Effector memory CD4-positive, alpha-beta T cell (primary cell): Measurements from ENCODE around the gene ACOT2.
"Not testable (repeated sequence)": the region's sequence is repeated elsewhere in the genome, so short reads cannot be mapped to it uniquely, and the experiment has no call there.

Source experiments
- DNase-seq, 3 donors: peaks; one replicate each; pipeline ENCODE4 v3.0.0-alpha.2; 2020
- H3K27ac ChIP-seq: 2 replicates; pipeline ENCODE4 v1.7.0; 2013; ENCODE audit warnings: mild to moderate bottlenecking, low read length, moderate library complexity; ENCODE audit not compliant: insufficient read depth, poor library complexity, severe bottlenecking
- H3K27me3 ChIP-seq: replicated peaks from 2 replicates; pipeline ENCODE4 v1.7.0; 2013; ENCODE audit warnings: mild to moderate bottlenecking, low read length; ENCODE audit not compliant: insufficient read depth, control insufficient read depth, poor library complexity, severe bottlenecking
- H3K36me3 ChIP-seq: 2 replicates; pipeline ENCODE4 v1.7.0; 2013; ENCODE audit warnings: mild to moderate bottlenecking, low read length, moderate library complexity; ENCODE audit not compliant: control insufficient read depth, insufficient read depth
- H3K4me1 ChIP-seq: 2 replicates; pipeline ENCODE4 v1.7.0; 2013; ENCODE audit warnings: low read length, mild to moderate bottlenecking; ENCODE audit not compliant: control insufficient read depth, insufficient read depth, poor library complexity, severe bottlenecking
- H3K4me3 ChIP-seq: 2 replicates; pipeline ENCODE4 v1.7.0; 2013; ENCODE audit warnings: low read length, low read depth, mild to moderate bottlenecking; ENCODE audit not compliant: insufficient read depth, poor library complexity, severe bottlenecking
- H3K9me3 ChIP-seq: 2 replicates; pipeline ENCODE4 v1.7.0; 2013; ENCODE audit warnings: mild to moderate bottlenecking, low read length, moderate library complexity; ENCODE audit not compliant: control insufficient read depth
- total RNA-seq, 3 donors: gene quantifications; one replicate each; lab custom pipeline; 2026; lab: John Stamatoyannopoulos, UW

ACOT2 gene, protein sequence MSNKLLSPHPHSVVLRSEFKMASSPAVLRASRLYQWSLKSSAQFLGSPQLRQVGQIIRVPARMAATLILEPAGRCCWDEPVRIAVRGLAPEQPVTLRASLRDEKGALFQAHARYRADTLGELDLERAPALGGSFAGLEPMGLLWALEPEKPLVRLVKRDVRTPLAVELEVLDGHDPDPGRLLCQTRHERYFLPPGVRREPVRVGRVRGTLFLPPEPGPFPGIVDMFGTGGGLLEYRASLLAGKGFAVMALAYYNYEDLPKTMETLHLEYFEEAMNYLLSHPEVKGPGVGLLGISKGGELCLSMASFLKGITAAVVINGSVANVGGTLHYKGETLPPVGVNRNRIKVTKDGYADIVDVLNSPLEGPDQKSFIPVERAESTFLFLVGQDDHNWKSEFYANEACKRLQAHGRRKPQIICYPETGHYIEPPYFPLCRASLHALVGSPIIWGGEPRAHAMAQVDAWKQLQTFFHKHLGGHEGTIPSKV
- 5.4 to 7.9 (median 6.8) reads per million in 3 donors for total RNA-seq

DNA sequence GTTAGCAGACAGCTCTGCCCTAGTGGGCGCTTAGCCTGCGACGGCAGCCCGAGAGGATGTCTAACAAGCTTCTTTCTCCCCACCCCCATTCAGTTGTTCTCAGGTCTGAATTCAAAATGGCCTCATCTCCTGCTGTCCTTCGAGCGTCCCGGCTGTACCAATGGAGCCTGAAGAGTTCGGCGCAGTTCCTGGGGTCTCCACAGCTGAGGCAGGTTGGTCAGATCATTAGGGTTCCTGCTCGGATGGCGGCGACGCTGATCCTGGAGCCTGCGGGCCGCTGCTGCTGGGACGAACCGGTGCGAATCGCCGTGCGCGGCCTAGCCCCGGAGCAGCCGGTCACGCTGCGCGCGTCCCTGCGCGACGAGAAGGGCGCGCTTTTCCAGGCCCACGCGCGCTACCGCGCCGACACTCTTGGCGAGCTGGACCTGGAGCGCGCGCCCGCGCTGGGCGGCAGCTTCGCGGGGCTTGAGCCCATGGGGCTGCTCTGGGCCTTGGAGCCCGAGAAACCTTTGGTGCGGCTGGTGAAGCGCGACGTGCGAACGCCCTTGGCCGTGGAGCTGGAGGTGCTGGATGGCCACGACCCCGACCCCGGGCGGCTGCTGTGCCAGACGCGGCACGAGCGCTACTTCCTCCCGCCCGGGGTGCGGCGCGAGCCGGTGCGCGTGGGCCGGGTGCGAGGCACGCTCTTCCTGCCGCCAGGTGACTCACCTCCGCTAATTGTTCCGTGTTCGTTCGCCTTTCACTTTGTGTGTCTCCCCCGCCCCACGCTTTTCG is at the start of gene ACOT2:
Gene ACOT2 (plus strand): TSS at position 29 of the 774 bp plus-strand sequence. CDS start 28 bp downstream, at position 57.
- H3K27ac ChIP-seq: peak within 1 kb of the TSS; percentile 76
- not testable (repeated sequence) for H3K27me3 ChIP-seq, H3K9me3 ChIP-seq, H3K36me3 ChIP-seq
- peaks cover 17% of the 10 kb centered on the region for H3K4me1 ChIP-seq
- H3K4me3 ChIP-seq: peak within 1 kb of the TSS; percentile 87
- peak; percentile 44 to 67 (median 54) for DNase-seq

DNA sequence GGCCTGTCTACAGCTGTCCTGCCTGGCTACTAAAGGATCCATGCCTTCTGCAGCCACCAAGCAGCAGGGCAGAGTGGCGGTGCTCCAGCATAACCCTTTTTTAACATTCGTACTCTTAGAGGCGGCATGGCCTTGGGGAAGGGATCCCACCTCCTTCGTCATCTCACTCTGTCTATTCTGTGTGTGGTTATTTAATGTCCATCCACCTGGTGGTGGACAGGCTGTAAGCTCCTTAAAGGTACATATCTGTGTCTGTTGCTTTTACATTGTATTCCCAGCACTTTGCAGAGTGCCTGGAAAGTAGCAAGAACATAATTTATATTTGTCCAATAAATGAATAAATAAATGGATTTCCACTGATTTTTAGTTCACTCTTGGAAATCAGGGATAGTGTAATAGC is 47.8 kb upstream of the ACOT2 start:
- Histone ChIP-seq H3K9me3 (no peaks in the 10 kb centered on the region), H3K36me3 (no peaks in the 10 kb centered on the region), H3K4me1 (no peaks in the 10 kb centered on the region), H3K27me3 (no peaks in the 10 kb centered on the region), H3K4me3 (no peak overlapping the region), H3K27ac (no peak overlapping the region)
- DNase-seq: no peak

- Histone ChIP-seq H3K36me3 (no peaks in the 10 kb centered on the region), H3K9me3 (no peaks in the 10 kb centered on the region), H3K27me3 (no peaks in the 10 kb centered on the region), H3K4me1 (no peaks in the 10 kb centered on the region), H3K27ac (no peak overlapping the region), H3K4me3 (no peak overlapping the region)
- DNase-seq: no peak
Observed at GRCh38 chr14:73524493-73524892, 44.5 kb upstream of the ACOT2 start.

GRCh38 chr14:73526036-73526984 is 42.7 kb upstream of the ACOT2 start:
- H3K9me3 ChIP-seq: no peaks in the 10 kb centered on the region
- H3K27ac ChIP-seq: no peak overlapping the region
- H3K4me1 ChIP-seq: no peaks in the 10 kb centered on the region
- H3K27me3 ChIP-seq: no peaks in the 10 kb centered on the region
- no peak for DNase-seq
- no peak overlapping the region for H3K4me3 ChIP-seq
- no peaks in the 10 kb centered on the region for H3K36me3 ChIP-seq

DNA sequence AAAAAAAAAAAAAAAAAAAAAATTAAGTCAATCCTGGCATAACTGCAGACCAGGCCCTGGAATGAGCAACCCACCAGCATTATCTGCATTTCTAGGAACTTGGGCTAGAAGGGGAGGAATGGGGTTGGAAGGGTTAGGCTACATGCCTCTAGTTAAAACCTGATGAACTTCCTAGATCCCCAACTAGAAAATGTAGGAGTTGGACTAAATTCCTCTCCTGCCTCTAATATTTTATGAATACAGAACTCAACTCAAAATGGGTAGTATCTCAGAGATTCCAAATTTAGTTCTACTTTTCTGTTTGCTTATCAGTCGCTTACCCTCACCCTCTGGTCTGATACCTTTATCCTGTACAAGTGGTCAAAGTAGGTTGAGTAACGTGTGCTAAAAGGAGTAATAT is 39.7 kb upstream of the ACOT2 start:
- DNase-seq, H3K36me3 ChIP-seq, H3K27me3 ChIP-seq, H3K4me1 ChIP-seq, H3K9me3 ChIP-seq, H3K27ac ChIP-seq, H3K4me3 ChIP-seq: not testable (repeated sequence)

DNA sequence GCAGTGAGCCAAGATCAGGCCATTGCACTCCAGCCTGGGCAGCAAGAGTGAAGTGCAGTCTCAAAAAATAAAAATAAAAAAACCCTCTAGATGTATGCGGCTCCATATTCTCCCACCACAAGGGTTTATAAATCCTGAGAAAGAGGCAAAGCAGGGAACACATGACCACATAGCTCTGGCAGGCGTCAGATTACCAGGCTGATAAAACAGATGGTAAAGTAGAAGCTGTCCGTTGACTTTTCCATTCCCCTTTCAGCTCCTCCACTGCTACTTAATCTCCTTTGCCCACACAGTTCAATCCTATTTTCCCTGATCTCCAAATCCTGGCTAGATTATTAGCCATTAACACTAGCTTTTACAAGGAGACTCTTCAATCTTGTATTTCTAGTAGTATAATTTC is 37.0 kb upstream of the ACOT2 start:
- H3K4me3 ChIP-seq, H3K27ac ChIP-seq, DNase-seq, H3K4me1 ChIP-seq, H3K36me3 ChIP-seq, H3K9me3 ChIP-seq, H3K27me3 ChIP-seq: not testable (repeated sequence)

GRCh38 chr14:73537244-73538045 is 31.6 kb upstream of the ACOT2 start:
- DNase-seq: not testable (repeated sequence)

DNA sequence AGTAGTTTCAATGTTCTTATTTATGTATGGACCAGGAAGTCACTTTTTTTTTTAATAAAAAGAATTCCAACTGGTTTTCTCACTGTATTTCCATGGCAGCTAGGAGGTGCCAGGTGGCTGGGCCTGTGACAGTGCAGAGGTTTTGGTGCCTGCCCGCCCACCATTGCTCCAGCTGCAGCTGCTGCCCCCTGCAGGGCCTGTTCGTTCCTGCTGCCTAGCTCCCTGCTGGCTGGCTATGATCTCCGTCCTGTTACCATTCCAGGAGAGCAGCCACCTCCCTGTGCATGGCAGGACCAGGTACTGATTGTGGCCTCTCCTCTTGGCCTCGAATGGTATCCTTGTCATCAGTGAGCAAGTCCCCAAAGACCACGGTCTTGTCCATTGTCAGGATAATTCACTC is 30.0 kb upstream of the ACOT2 start:
- H3K27ac ChIP-seq, H3K4me3 ChIP-seq, H3K27me3 ChIP-seq, H3K9me3 ChIP-seq, H3K4me1 ChIP-seq, H3K36me3 ChIP-seq: not testable (repeated sequence)
- DNase-seq: peak in 1 of 3 donors; percentile 27

More at GRCh38 chr14:73537244-73538045, 31.6 kb upstream of the ACOT2 start:
- H3K27ac ChIP-seq, H3K36me3 ChIP-seq, H3K27me3 ChIP-seq, H3K4me1 ChIP-seq, H3K9me3 ChIP-seq, H3K4me3 ChIP-seq: not testable (repeated sequence)

DNA sequence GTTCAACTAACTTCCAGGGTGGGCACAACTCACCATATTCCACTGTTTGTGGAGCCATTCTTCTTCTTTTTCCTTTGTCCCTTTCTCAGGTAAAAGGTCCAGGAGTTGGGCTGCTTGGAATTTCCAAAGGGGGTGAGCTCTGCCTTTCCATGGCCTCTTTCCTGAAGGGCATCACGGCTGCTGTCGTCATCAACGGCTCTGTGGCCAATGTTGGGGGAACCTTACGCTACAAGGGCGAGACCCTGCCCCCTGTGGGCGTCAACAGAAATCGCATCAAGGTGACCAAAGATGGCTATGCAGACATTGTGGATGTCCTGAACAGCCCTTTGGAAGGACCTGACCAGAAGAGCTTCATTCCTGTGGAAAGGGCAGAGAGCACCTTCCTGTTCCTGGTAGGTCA is 26.1 kb upstream of the ACOT2 start:
- H3K4me1 ChIP-seq, H3K27ac ChIP-seq, H3K4me3 ChIP-seq, DNase-seq, H3K27me3 ChIP-seq, H3K36me3 ChIP-seq, H3K9me3 ChIP-seq: not testable (repeated sequence)
